GM12878 (cell line): ENCODE data around the gene SLC25A44. TPM values are rescaled to one million over a fixed set of nuclear protein-coding genes. Genes with fewer than 3 reads are reported as not detected.

Experiments used
- ASH2L ChIP-seq: fragments of 300-600, 200-600 bp; sonication (generic); IDR thresholded peaks from 2 replicates; pipeline ENCODE4 v1.6.1; 2017; ENCODE audit warnings: low read depth, mild to moderate bottlenecking, borderline replicate concordance
- ATF3 ChIP-seq: IDR thresholded peaks from 2 replicates; pipeline ENCODE4 v1.6.1; 2011; ENCODE audit warnings: low read depth, mild to moderate bottlenecking, low read length, moderate library complexity, borderline replicate concordance; ENCODE audit errors: extremely low read depth
- CHD4 ChIP-seq: fragments of 200-600 bp; sonication (generic); IDR thresholded peaks from 2 replicates; pipeline ENCODE4 v1.6.1; 2016; ENCODE audit warnings: mild to moderate bottlenecking
- CREM ChIP-seq: IDR thresholded peaks from 2 replicates; pipeline ENCODE4 v1.6.1; 2014; ENCODE audit warnings: antibody characterized with exemption, low read depth
- CTCF ChIP-seq, 3 experiments: IDR thresholded peaks in 2 of 3; conservative IDR thresholded peaks in 1 of 3; 2 replicates each; pipeline ENCODE4 v1.5.1; 2011; ENCODE audit warnings: low read depth in 3 of 3, low read length in 3 of 3, mild to moderate bottlenecking in 3 of 3, control low read depth in 2 of 3, moderate library complexity in 2 of 3, inconsistent platforms in 1 of 3, mixed read lengths in 1 of 3; ENCODE audit not compliant: control insufficient read depth in 2 of 3, insufficient read depth in 1 of 3; ENCODE audit errors: extremely low read depth in 1 of 3
- HCFC1 ChIP-seq: fragments of 150-350 bp; IDR thresholded peaks from 2 replicates; pipeline ENCODE4 v1.6.1; 2014; ENCODE audit warnings: low read length
- IRF4 ChIP-seq: IDR thresholded peaks from 2 replicates; pipeline ENCODE4 v1.6.1; 2011; ENCODE audit warnings: low read depth, low read length
- KAT2A ChIP-seq: conservative IDR thresholded peaks from 2 replicates; pipeline ENCODE4 v1.6.1; 2011; ENCODE audit warnings: low read depth, low read length; ENCODE audit not compliant: control insufficient read depth
- MAX ChIP-seq: IDR thresholded peaks from 2 replicates; pipeline ENCODE4 v1.6.1; 2012; ENCODE audit warnings: low read depth, low read length, improper control_type of control experiment
- MLLT1 ChIP-seq: fragments of 450-650 bp; IDR thresholded peaks from 2 replicates; pipeline ENCODE4 v1.6.1; 2016; ENCODE audit warnings: mild to moderate bottlenecking
- MTA3 ChIP-seq: IDR thresholded peaks from 2 replicates; pipeline ENCODE4 v1.6.1; 2012; ENCODE audit warnings: low read length, inconsistent platforms, borderline replicate concordance
- NKRF ChIP-seq: fragments of 450-650 bp; conservative IDR thresholded peaks from 2 replicates; pipeline ENCODE4 v1.6.1; 2017; ENCODE audit warnings: mild to moderate bottlenecking, moderate library complexity
- NR2C2 ChIP-seq: IDR thresholded peaks from 2 replicates; pipeline ENCODE4 v1.6.1; 2011; ENCODE audit warnings: borderline replicate concordance, low read depth; ENCODE audit not compliant: control insufficient read depth, insufficient read length
- NRF1 ChIP-seq: conservative IDR thresholded peaks from 2 replicates; pipeline ENCODE4 v1.6.1; 2011; ENCODE audit warnings: mild to moderate bottlenecking, low read depth, low read length, improper control_type of control experiment
- POU2F2 ChIP-seq: IDR thresholded peaks from 3 replicates; pipeline ENCODE4 v1.6.1; 2011; ENCODE audit warnings: low read depth, mild to moderate bottlenecking, low read length, borderline replicate concordance
- RAD21 ChIP-seq: IDR thresholded peaks from 2 replicates; pipeline ENCODE4 v1.6.1; 2011; ENCODE audit warnings: mild to moderate bottlenecking, low read depth, low read length, moderate library complexity; ENCODE audit not compliant: insufficient read depth
- RBBP5 ChIP-seq: fragments of 200-600 bp; sonication (generic); conservative IDR thresholded peaks from 2 replicates; pipeline ENCODE4 v1.6.1; 2016
- RFX5 ChIP-seq: IDR thresholded peaks from 2 replicates; pipeline ENCODE4 v1.6.1; 2011; ENCODE audit warnings: low read depth, low read length, improper control_type of control experiment
- SIN3A ChIP-seq: IDR thresholded peaks from 2 replicates; pipeline ENCODE4 v1.6.1; 2012; ENCODE audit warnings: low read depth, low read length, improper control_type of control experiment
- SIX5 ChIP-seq: IDR thresholded peaks from 2 replicates; pipeline ENCODE4 v1.6.1; 2011; ENCODE audit warnings: mild to moderate bottlenecking, low read depth, low read length, moderate library complexity; ENCODE audit not compliant: severe bottlenecking
- SMAD1 ChIP-seq: fragments of 450-650 bp; IDR thresholded peaks from 2 replicates; pipeline ENCODE4 v1.6.1; 2018; ENCODE audit warnings: mild to moderate bottlenecking, low read depth; ENCODE audit not compliant: partially characterized antibody
- SMAD5 ChIP-seq: IDR thresholded peaks from 2 replicates; pipeline ENCODE4 v1.6.1; 2016; ENCODE audit warnings: antibody characterized with exemption, low read depth
- SUPT20H ChIP-seq: IDR thresholded peaks from 2 replicates; pipeline ENCODE4 v1.6.1; 2011; ENCODE audit warnings: low read depth, mild to moderate bottlenecking, low read length, moderate library complexity, borderline replicate concordance; ENCODE audit not compliant: control insufficient read depth
- TARDBP ChIP-seq: IDR thresholded peaks from 2 replicates; pipeline ENCODE4 v1.6.1; 2016; ENCODE audit warnings: borderline replicate concordance
- TBL1XR1 ChIP-seq: IDR thresholded peaks from 2 replicates; pipeline ENCODE4 v1.6.1; 2012; ENCODE audit warnings: low read depth, low read length, improper control_type of control experiment
- TCF12 ChIP-seq: IDR thresholded peaks from 2 replicates; pipeline ENCODE4 v1.6.1; 2011; ENCODE audit warnings: low read depth, mild to moderate bottlenecking, low read length
- ZSCAN29 ChIP-seq: fragments of 450-650 bp; IDR thresholded peaks from 2 replicates; pipeline ENCODE4 v1.6.1; 2017; ENCODE audit warnings: mild to moderate bottlenecking, moderate library complexity
- ZZZ3 ChIP-seq: IDR thresholded peaks from 2 replicates; pipeline ENCODE4 v1.6.1; 2011; ENCODE audit warnings: low read depth; ENCODE audit not compliant: control insufficient read depth, insufficient read length
- polyA plus RNA-seq, 11 experiments: library from polyadenylated mRNA; depleted of rRNA in 4 of 11; unstranded in 6 of 11; stranded (reverse) in 5 of 11; fragments of >200 nt; fragmentation: Nextera tagmentation in 4 of 11; fragmentation: Illumina TruSeq in 1 of 11; extraction: Ambion mirVana in 4 of 11; extraction: Trizol in 1 of 11; gene quantifications; 1 replicate in 1 of 11; 2 replicates in 10 of 11; pipeline versions ENCODE4 v1.2.1 to v1.2.3, GENCODE V29; 2011 to 2016; ENCODE audit warnings: inconsistent platforms in 2 of 11, missing spikeins in 2 of 11, low read depth in 1 of 11
- total RNA-seq, 4 experiments: library from RNA; depleted of rRNA in 3 of 4; stranded (reverse); fragments of >200 nt in 3 of 4; fragmentation: Illumina TruSeq in 1 of 4; extraction: Trizol in 1 of 4; gene quantifications; 2 replicates each; pipeline versions ENCODE4 v1.2.1 to v1.2.3, GENCODE V29; 2013 to 2021

Gene SLC25A44
- total and polyA plus RNA-seq, 10 of the 15 experiments (the other 5 are each of a cell fraction or from before 2014, with no cell fraction given) = 7.1 to 43.3 (median 30.4) TPM

GRCh38 chr1:156226116-156226538 is 32.2 kb downstream of the SLC25A44 start (continued):
- TF ChIP-seq CTCF (IDR thresholded peaks at IDR 0.05 in 2 of 3, conservative IDR thresholded peaks at IDR 0.05 in 1 of 3; ENCODE audit: control insufficient read depth in 2 of 3, extremely low read depth in 1 of 3, insufficient read depth in 1 of 3, low read depth in 3 of 3, low read length in 3 of 3) (no peak), RAD21 (no peak), NR2C2 (no peak), SIX5 (no peak), IRF4 (peak; percentile 79), SMAD5 (no peak), CREM (peak; percentile 66; the same call in 1 of the 2 replicates), TARDBP (no peak), ZZZ3 (no peak), MTA3 (peak; percentile 89), NRF1 (no peak), ZSCAN29 (no peak), HCFC1 (no peak), CHD4 (no peak), NKRF (peak; percentile 43; the same call in 1 of the 2 replicates), MLLT1 (peak; percentile 67; the same call in 1 of the 2 replicates), RBBP5 (no peak), MAX (peak; percentile 70), TCF12 (peak; percentile 98), SIN3A (no peak), TBL1XR1 (peak; percentile 84; the same call in 1 of the 2 replicates), RFX5 (no peak), ATF3 (no peak), POU2F2 (peak; percentile 74; the same call in 1 of the 3 replicates), KAT2A (no peak), SMAD1 (no peak), SUPT20H (no peak), ASH2L (no peak)
